ENCODE results near the gene WDR64. TPM values are rescaled to one million over a fixed set of nuclear protein-coding genes. Genes with fewer than 3 reads are reported as not detected.
A peak's percentile ranks its signal among the peaks of the same experiment; 100 is the strongest.

Gene WDR64
- total and polyA plus RNA-seq, 2 of the 4 experiments (the other 2 are of a cell fraction) = not detected

DNA sequence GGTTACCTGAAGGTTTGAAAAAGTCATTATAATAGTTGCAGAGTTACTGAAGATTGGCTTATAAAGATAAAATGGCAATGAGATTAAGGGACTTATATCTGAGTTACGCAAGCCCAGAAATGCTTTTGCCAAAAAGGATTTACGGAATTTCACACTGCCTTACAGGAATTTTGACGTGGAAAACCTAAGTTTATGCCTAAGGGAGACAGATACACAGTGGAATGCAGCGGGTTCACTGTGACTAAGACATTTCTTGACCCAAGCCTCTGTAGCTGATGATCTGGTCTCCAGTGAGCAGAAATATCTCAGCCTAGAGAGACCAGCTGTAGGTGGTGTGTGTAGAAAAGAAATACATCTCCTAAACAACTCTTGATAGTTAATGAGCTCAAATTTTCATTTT lies 185.8 kb downstream of the WDR64 start (continued):
- no peak for TF ChIP-seq RAD21 (IDR thresholded peaks at IDR 0.05; ENCODE audit: low read length)

- CTCF ChIA-PET = interaction anchor here (0.6 to 1.2 kb wide), 2 partner anchors 229 to 355 kb away, joined by 3 to 4 read pairs; no protein-coding TSS in a partner anchor
- Histone ChIP-seq H3K27ac (ENCODE audit: insufficient read depth, low read length) (peak overlapping the region; percentile 66; the same call in 1 of the 2 replicates), H3K27me3 (ENCODE audit: control insufficient read depth, insufficient read depth, low read length) (no peaks in the 10 kb centered on the region)
Measured at GRCh38 chr1:241838897-241839296, 186.8 kb downstream of the WDR64 start.

More at GRCh38 chr1:241838897-241839296, 186.8 kb downstream of the WDR64 start:
- H2AK5ac ChIP-seq (ENCODE audit: low read depth, low read length) = peak overlapping the region; percentile 71; the same call in 1 of the 2 replicates
- peaks cover 14% of the 10 kb centered on the region for H3K4me1 ChIP-seq (ENCODE audit: control insufficient read depth, insufficient read depth, low read length)
- H4K20me1 ChIP-seq (ENCODE audit: insufficient read depth, low read length) = peaks cover 2% of the 10 kb centered on the region; the same call in 1 of the 2 replicates
- H3K9me3 ChIP-seq (ENCODE audit: control insufficient read depth, insufficient read depth, low read length) = no peaks in the 10 kb centered on the region
- H3K23ac ChIP-seq (ENCODE audit: low read depth, low read length) = peak overlapping the region; percentile 58
- intact Hi-C loops (cut with micrococcal nuclease) = loop anchor here (1.0 kb wide), 1 partner anchor 22 kb away; no protein-coding TSS in a partner anchor
- H2AK9ac ChIP-seq (replicated peaks; ENCODE audit: low read depth, low read length, poor library complexity) = no peak overlapping the region
- no peak overlapping the region for H3K9ac ChIP-seq (ENCODE audit: low read depth, low read length)
- peak overlapping the region; percentile 88 for H4K91ac ChIP-seq (ENCODE audit: insufficient read depth, low read depth, low read length)
- DNase-seq (peak; percentile 42), ATAC-seq (ENCODE audit: low read depth) (no peak)
- H3K36me3 ChIP-seq (ENCODE audit: control insufficient read depth, insufficient read depth, low read length) = no peaks in the 10 kb centered on the region
- H3K79me1 ChIP-seq (ENCODE audit: low read depth in 1 of 2, low read length in 2 of 2) = no peaks in the 10 kb centered on the region
- peak overlapping the region; percentile 17 for H2AFZ ChIP-seq (replicated peaks; ENCODE audit: low read length, poor library complexity)
- peak overlapping the region; percentile 62 for H3K18ac ChIP-seq (ENCODE audit: low read depth, low read length)
- dilution Hi-C loops (cut with HindIII; ENCODE audit: low sequenced_read_pairs, unreplicated experiment) = no loop called here
- peak overlapping the region; percentile 94 for H2BK20ac ChIP-seq (ENCODE audit: low read depth, low read length)
- H2BK15ac ChIP-seq (ENCODE audit: low read depth, low read length) = peak overlapping the region; percentile 87; the same call in 2 of the 3 replicates
- no peak overlapping the region for H3K4me3 ChIP-seq (ENCODE audit: insufficient read depth, low read depth, low read length)
- WGBS, 2 experiments (ENCODE audit: extremely low coverage in 2 of 2, insufficient read length in 1 of 2) = 70% methylated on average over 1 of the region's 5 CpGs; no CpG with 5 or more reads in 1 of the 2 experiments
- POLR2A ChIA-PET (ENCODE audit: unreplicated experiment) = interaction anchor here (0.7 kb wide), 2 partner anchors 203 to 313 kb away, joined by 3 read pairs; no protein-coding TSS in a partner anchor
- H3K4ac ChIP-seq (ENCODE audit: low read depth, low read length) = peak overlapping the region; percentile 80
- H3K14ac ChIP-seq (replicated peaks; ENCODE audit: low read depth, low read length) = peak overlapping the region; percentile 72
- TF ChIP-seq CEBPB (IDR thresholded peaks at IDR 0.05; ENCODE audit: low read depth, low read length) (no peak), MXI1 (IDR thresholded peaks at IDR 0.05; ENCODE audit: borderline replicate concordance, low read depth, low read length) (no peak), MAFK (IDR thresholded peaks at IDR 0.05; ENCODE audit: low read depth, low read length) (no peak), MAZ (IDR thresholded peaks at IDR 0.05; ENCODE audit: borderline replicate concordance, low read depth, low read length) (no peak), RAD21 (IDR thresholded peaks at IDR 0.05; ENCODE audit: low read length) (no peak), RFX5 (IDR thresholded peaks at IDR 0.05; ENCODE audit: low read depth, low read length) (no peak), CTCF (conservative IDR thresholded peaks at IDR 0.05; ENCODE audit: low read depth, low read length) (no peak), RCOR1 (IDR thresholded peaks at IDR 0.05; ENCODE audit: insufficient replicate concordance, low read length) (no peak), CHD1 (IDR thresholded peaks at IDR 0.05; ENCODE audit: low read depth, low read length) (no peak), SMC3 (IDR thresholded peaks at IDR 0.05; ENCODE audit: low read depth, low read length) (no peak), POLR2A (IDR thresholded peaks at IDR 0.05; ENCODE audit: low read depth, low read length) (no peak), NFE2L2 (IDR thresholded peaks at IDR 0.05; ENCODE audit: low read depth, low read length) (no peak)
- TF ChIP-seq, protein P1, sequence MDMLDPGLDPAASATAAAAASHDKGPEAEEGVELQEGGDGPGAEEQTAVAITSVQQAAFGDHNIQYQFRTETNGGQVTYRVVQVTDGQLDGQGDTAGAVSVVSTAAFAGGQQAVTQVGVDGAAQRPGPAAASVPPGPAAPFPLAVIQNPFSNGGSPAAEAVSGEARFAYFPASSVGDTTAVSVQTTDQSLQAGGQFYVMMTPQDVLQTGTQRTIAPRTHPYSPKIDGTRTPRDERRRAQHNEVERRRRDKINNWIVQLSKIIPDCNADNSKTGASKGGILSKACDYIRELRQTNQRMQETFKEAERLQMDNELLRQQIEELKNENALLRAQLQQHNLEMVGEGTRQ (IDR thresholded peaks at IDR 0.05; ENCODE audit: low read depth, low read length) = no peak
- in situ Hi-C loops (cut with MboI; ENCODE audit: low sequenced_read_pairs) = loop anchor here (5.0 kb wide), 2 partner anchors 227 to 317 kb away; no protein-coding TSS in a partner anchor
- H4K5ac ChIP-seq (ENCODE audit: low read depth, low read length) = peak overlapping the region; percentile 32; the same call in 1 of the 2 replicates
- peak overlapping the region; percentile 100 for H2BK5ac ChIP-seq (ENCODE audit: low read depth, low read length, poor library complexity, severe bottlenecking)
- no TSS peak for BruUV-seq (replicated peaks)
- H3K9me1 ChIP-seq (ENCODE audit: insufficient read depth, low read length) = peaks cover 7% of the 10 kb centered on the region
- H2BK120ac ChIP-seq (ENCODE audit: low read depth, low read length) = peak overlapping the region; percentile 91
- peak overlapping the region; percentile 32 to 46; a peak in 3 of 4 replicates for H4K8ac ChIP-seq (ENCODE audit: low read depth in 2 of 2, low read length in 2 of 2)
- H3K4me2 ChIP-seq (ENCODE audit: low read depth, low read length) = no peak overlapping the region
- H3K56ac ChIP-seq (ENCODE audit: extremely low read depth, insufficient read depth, low read length) = peak overlapping the region; percentile 35; the same call in 1 of the 2 replicates
